Astrocyte (in vitro differentiated cells and primary cell): ENCODE data around the gene GIT1. TPM values are rescaled to one million over a fixed set of nuclear protein-coding genes. Genes with fewer than 3 reads are reported as not detected.

Experiments used
- DNase-seq: peaks from one replicate; pipeline ENCODE4 v3.0.0-alpha.2; 2010; ENCODE audit warnings: low read depth
- FAIRE-seq: peaks from 2 replicates; lab custom pipeline; 2011; peaks lifted over from hg19 to GRCh38; lab: Jason Lieb, UNC
- H2AFZ ChIP-seq: 2 replicates; pipeline ENCODE4 v1.6.0; 2012; ENCODE audit warnings: low read depth, low read length, inconsistent platforms
- H3K27ac ChIP-seq: 2 replicates; pipeline ENCODE4 v1.5.1; 2011; ENCODE audit warnings: low read depth, low read length, inconsistent platforms
- H3K27me3 ChIP-seq: 2 replicates; pipeline ENCODE4 v1.6.0; 2011; ENCODE audit warnings: low read length, inconsistent platforms; ENCODE audit not compliant: insufficient read depth
- H3K36me3 ChIP-seq: 2 replicates; pipeline ENCODE4 v1.5.1; 2011; ENCODE audit warnings: low read length, inconsistent platforms; ENCODE audit not compliant: insufficient read depth
- H3K4me1 ChIP-seq: 2 replicates; pipeline ENCODE4 v1.5.1; 2011; ENCODE audit warnings: low read length, inconsistent platforms; ENCODE audit not compliant: insufficient read depth
- H3K4me2 ChIP-seq: 2 replicates; pipeline ENCODE4 v1.6.0; 2012; ENCODE audit warnings: low read length, inconsistent platforms
- H3K4me3 ChIP-seq: 2 replicates; pipeline ENCODE4 v1.5.1; 2011; ENCODE audit warnings: low read depth, mild to moderate bottlenecking, low read length, inconsistent platforms; ENCODE audit not compliant: insufficient read depth
- H3K79me2 ChIP-seq: 2 replicates; pipeline ENCODE4 v1.6.0; 2012; ENCODE audit warnings: mild to moderate bottlenecking, low read length, inconsistent platforms; ENCODE audit not compliant: insufficient read depth
- H3K9ac ChIP-seq: 2 replicates; pipeline ENCODE4 v1.6.0; 2012; ENCODE audit warnings: mild to moderate bottlenecking, low read length, inconsistent platforms
- H3K9me3 ChIP-seq: 2 replicates; pipeline ENCODE4 v1.5.1; 2012; ENCODE audit warnings: low read depth, mild to moderate bottlenecking, low read length, inconsistent platforms; ENCODE audit not compliant: insufficient read depth
- H4K20me1 ChIP-seq: 2 replicates; pipeline ENCODE4 v1.6.0; 2012; ENCODE audit warnings: low read length, inconsistent platforms; ENCODE audit not compliant: insufficient read depth
- H3K27ac Mint-ChIP-seq: one replicate; pipeline ENCODE4 v1.8.0; 2021; ENCODE audit warnings: mild to moderate bottlenecking, mixed read lengths; ENCODE audit not compliant: unreplicated experiment
- H3K27me3 Mint-ChIP-seq: one replicate; pipeline ENCODE4 v1.8.0; 2021; ENCODE audit warnings: low read depth, mixed read lengths; ENCODE audit not compliant: unreplicated experiment
- H3K36me3 Mint-ChIP-seq: one replicate; pipeline ENCODE4 v1.8.0; 2021; ENCODE audit warnings: low read depth, mixed read lengths; ENCODE audit not compliant: unreplicated experiment
- H3K4me1 Mint-ChIP-seq: one replicate; pipeline ENCODE4 v1.8.0; 2021; ENCODE audit warnings: low read depth, mixed read lengths; ENCODE audit not compliant: unreplicated experiment
- H3K4me3 Mint-ChIP-seq: one replicate; pipeline ENCODE4 v1.8.0; 2021; ENCODE audit warnings: mild to moderate bottlenecking, moderate library complexity, mixed read lengths; ENCODE audit not compliant: unreplicated experiment
- H3K9me3 Mint-ChIP-seq: one replicate; pipeline ENCODE4 v1.8.0; 2021; ENCODE audit warnings: mild to moderate bottlenecking, mixed read lengths; ENCODE audit not compliant: unreplicated experiment
- EZH2 ChIP-seq: IDR thresholded peaks from 2 replicates; pipeline ENCODE4 v1.6.1; 2012; ENCODE audit warnings: mild to moderate bottlenecking, low read length, inconsistent platforms; ENCODE audit not compliant: insufficient read depth
- total RNA-seq: library from RNA; stranded (reverse); gene quantifications from 2 replicates; pipeline ENCODE4 v1.2.1, GENCODE V29; 2021
- TF ChIP-seq, protein P1 (sequence below): IDR thresholded peaks from 2 replicates; pipeline ENCODE4 v1.5.1; 2011; ENCODE audit warnings: low read depth, mild to moderate bottlenecking, inconsistent platforms, low read length, moderate library complexity; ENCODE audit not compliant: insufficient read depth

GIT1 gene
- total RNA-seq, 1 donor from 2014 or later: 52.2 TPM

DNA sequence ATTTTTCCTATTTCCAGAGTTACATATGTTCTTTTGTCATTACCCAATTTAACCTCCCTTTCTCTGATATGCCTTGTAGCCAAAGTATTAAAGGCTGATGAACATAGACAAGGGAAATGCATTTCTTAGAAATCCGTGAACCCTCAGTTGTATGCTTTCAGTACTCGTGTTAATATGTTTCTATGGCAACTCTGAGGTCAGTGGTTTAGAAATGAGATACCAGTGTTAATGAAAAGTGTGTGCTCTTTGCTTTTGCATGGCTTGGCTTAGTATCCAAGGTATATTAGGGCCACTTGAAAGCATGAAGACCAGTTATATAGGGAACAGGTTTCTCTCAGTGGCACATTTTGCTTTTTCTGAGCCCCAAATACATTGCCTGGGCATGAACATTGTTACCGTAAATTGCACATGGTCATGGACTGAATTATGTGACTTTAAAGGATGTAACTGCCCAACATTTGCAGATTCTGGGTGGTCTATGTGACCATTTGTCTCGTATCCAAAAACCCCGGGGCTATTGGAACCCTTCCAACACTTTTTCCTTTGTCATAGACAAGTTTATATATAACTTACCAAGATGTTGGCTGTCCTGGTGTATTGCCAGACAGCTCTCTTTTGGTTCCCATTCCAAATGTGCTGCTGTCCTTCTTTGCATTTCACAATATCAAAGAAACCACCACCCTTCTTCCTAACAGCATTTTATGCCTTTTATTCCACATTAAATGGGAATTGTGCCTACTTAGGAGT is 40.1 kb downstream of the GIT1 start:
- H2AFZ ChIP-seq: no peak overlapping the region
- peaks cover 3% of the 10 kb centered on the region for H3K4me1 Mint-ChIP-seq
- DNase-seq (peak; percentile 44), FAIRE-seq (no peak)
- H3K4me1 ChIP-seq: peaks cover 4% of the 10 kb centered on the region
- H3K4me3 ChIP-seq: no peak overlapping the region
- H3K79me2 ChIP-seq: no peaks in the 10 kb centered on the region
- no peaks in the 10 kb centered on the region for H3K27me3 ChIP-seq
- no peaks in the 10 kb centered on the region for H3K9me3 ChIP-seq
- H3K9ac ChIP-seq: no peak overlapping the region
- H3K4me2 ChIP-seq: no peak overlapping the region
- no peak overlapping the region for H3K27ac ChIP-seq
- no peaks in the 10 kb centered on the region for H3K27me3 Mint-ChIP-seq
- H3K4me3 Mint-ChIP-seq: no peak overlapping the region
- peaks cover 13% of the 10 kb centered on the region for H4K20me1 ChIP-seq
- TF ChIP-seq EZH2: no peak
- TF ChIP-seq, protein P1, sequence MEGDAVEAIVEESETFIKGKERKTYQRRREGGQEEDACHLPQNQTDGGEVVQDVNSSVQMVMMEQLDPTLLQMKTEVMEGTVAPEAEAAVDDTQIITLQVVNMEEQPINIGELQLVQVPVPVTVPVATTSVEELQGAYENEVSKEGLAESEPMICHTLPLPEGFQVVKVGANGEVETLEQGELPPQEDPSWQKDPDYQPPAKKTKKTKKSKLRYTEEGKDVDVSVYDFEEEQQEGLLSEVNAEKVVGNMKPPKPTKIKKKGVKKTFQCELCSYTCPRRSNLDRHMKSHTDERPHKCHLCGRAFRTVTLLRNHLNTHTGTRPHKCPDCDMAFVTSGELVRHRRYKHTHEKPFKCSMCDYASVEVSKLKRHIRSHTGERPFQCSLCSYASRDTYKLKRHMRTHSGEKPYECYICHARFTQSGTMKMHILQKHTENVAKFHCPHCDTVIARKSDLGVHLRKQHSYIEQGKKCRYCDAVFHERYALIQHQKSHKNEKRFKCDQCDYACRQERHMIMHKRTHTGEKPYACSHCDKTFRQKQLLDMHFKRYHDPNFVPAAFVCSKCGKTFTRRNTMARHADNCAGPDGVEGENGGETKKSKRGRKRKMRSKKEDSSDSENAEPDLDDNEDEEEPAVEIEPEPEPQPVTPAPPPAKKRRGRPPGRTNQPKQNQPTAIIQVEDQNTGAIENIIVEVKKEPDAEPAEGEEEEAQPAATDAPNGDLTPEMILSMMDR: no peak
- H3K36me3 ChIP-seq: peaks cover 4% of the 10 kb centered on the region
- H3K36me3 Mint-ChIP-seq: peaks cover 4% of the 10 kb centered on the region
- H3K9me3 Mint-ChIP-seq: no peaks in the 10 kb centered on the region
- no peak overlapping the region for H3K27ac Mint-ChIP-seq

GRCh38 chr17:29546830-29547229 is 42.6 kb downstream of the GIT1 start:
- H3K27me3 ChIP-seq: no peaks in the 10 kb centered on the region
- peaks cover 13% of the 10 kb centered on the region for H3K36me3 Mint-ChIP-seq
- DNase-seq: no peak

More at GRCh38 chr17:29546830-29547229, 42.6 kb downstream of the GIT1 start:
- Histone ChIP-seq H3K4me2 (no peak overlapping the region), H3K36me3 (peaks cover 18% of the 10 kb centered on the region), H3K79me2 (no peaks in the 10 kb centered on the region), H3K4me3 (no peak overlapping the region), H3K9ac (no peak overlapping the region), H2AFZ (no peak overlapping the region), H3K9me3 (no peaks in the 10 kb centered on the region), H3K27ac (no peak overlapping the region), H4K20me1 (peaks cover 16% of the 10 kb centered on the region), H3K4me1 (peaks cover 4% of the 10 kb centered on the region)
- no peak overlapping the region for H3K4me3 Mint-ChIP-seq
- no peak for TF ChIP-seq EZH2
- TF ChIP-seq, protein P1: no peak
- no peaks in the 10 kb centered on the region for H3K9me3 Mint-ChIP-seq
- H3K4me1 Mint-ChIP-seq: peaks cover 3% of the 10 kb centered on the region
- H3K27ac Mint-ChIP-seq: no peak overlapping the region
- FAIRE-seq: peak; percentile 17
- no peaks in the 10 kb centered on the region for H3K27me3 Mint-ChIP-seq
